Measurements from ENCODE around the gene PRR33.

DNA sequence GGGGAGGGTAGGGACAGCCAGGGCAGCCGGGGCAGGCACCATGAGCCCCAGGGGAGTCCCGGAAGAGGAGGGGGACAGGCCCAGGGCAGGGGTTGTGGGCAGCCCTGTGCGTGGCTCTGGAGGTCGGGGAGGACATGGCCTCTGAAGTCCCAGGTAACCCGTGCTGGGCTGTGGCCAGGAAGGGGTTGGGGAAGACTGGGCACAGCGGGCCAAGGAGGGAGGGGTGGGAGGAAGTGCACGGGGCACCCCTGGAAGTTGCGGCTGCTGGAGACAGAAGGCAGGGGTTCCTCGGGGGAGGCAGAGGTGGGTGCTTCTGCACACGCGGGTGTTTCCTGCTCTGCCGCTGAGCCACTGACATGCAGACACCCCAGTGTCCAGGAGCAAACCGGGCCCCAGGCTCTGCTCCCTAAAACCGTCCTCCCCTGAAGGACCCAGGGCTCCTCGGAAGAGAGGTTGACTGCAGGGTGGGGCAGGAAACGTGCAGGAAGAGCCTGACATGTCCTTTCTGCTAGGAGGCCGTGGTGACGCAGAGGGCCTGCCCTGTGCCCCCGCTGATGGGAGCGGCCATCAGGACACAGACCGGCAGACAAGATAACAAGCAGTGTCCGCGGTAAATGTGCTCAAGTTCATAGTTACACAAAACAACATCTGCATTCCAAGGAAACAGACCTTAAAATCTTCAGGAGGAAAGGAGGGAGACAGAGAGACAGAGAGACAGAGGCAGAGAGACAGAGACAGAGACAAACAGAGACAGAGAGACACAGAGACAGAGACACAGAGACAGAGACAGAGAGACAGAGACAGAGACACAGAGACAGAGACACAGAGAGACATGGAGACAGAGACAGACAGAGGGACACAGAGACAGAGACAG, 47.2 kb downstream of the PRR33 start:
- TF ChIP-seq, protein P1, sequence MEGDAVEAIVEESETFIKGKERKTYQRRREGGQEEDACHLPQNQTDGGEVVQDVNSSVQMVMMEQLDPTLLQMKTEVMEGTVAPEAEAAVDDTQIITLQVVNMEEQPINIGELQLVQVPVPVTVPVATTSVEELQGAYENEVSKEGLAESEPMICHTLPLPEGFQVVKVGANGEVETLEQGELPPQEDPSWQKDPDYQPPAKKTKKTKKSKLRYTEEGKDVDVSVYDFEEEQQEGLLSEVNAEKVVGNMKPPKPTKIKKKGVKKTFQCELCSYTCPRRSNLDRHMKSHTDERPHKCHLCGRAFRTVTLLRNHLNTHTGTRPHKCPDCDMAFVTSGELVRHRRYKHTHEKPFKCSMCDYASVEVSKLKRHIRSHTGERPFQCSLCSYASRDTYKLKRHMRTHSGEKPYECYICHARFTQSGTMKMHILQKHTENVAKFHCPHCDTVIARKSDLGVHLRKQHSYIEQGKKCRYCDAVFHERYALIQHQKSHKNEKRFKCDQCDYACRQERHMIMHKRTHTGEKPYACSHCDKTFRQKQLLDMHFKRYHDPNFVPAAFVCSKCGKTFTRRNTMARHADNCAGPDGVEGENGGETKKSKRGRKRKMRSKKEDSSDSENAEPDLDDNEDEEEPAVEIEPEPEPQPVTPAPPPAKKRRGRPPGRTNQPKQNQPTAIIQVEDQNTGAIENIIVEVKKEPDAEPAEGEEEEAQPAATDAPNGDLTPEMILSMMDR (conservative IDR thresholded peaks at IDR 0.05 in 1 of 2, IDR thresholded peaks at IDR 0.05 in 1 of 2; ENCODE audit: low read depth in 1 of 2, low read length in 2 of 2): no peak
- TF ChIP-seq EZH2 (IDR thresholded peaks at IDR 0.05; ENCODE audit: low read length, missing control alignments): no peak

Data from fibroblast of lung (primary cell).